ENCODE data around the gene FAM184A. TPM values are rescaled to one million over a fixed set of nuclear protein-coding genes. Genes with fewer than 3 reads are reported as not detected.

FAM184A gene
- polyA plus RNA-seq (2011; rRNA removed) (0.03 and 0.06 TPM in 2 replicates), polyA plus RNA-seq (2017; fragmentation: RNase III; extraction: RNeasy Plus Mini Kit Qiagen cat#74134 plus additional on column Dnase treatment) (0.03 TPM in 1 of 3 replicates, not detected in the others), polyA minus RNA-seq (2011; rRNA and poly(A)+ RNA removed) (not detected in 2 replicates)
- polyA plus RNA-seq (2012; cell fraction: cytosol; rRNA removed), result not detected in 2 replicates
- not detected in 2 replicates for polyA plus RNA-seq (2012; cell fraction: nucleus; rRNA removed)

GRCh38 chr6:119078376-119079282 is at the start of gene FAM184A:
FAM184A (minus strand) TSS chr6:119078664; CDS start chr6:119078299, 365 bp downstream.
- H3K4me1 ChIP-seq, result peaks cover 10% of the 10 kb centered on the region; the same call in 2 of the 3 replicates
- no peaks in the 10 kb centered on the region for H3K9me3 ChIP-seq
- H3K4me3 ChIP-seq, result peak within 1 kb of the TSS; percentile 67
- ATAC-seq (peak; percentile 86), DNase-seq (ENCODE audit: low read depth in 1 of 2, low spot score in 1 of 2) (peak; percentile 23 to 33), FAIRE-seq (no peak)
- TF ChIP-seq RCOR1 (IDR thresholded peaks at IDR 0.05; ENCODE audit: low read depth, low read length) (no peak), CTCF (IDR thresholded peaks at IDR 0.05) (0 out of 3 replicates have a peak, but pooled peaks have one; percentile 23), REST (IDR thresholded peaks at IDR 0.05) (peak; percentile 23; the same call in 1 of the 2 replicates), MAX (IDR thresholded peaks at IDR 0.05) (peak; percentile 28; the same call in 1 of the 2 replicates), E2F6 (IDR thresholded peaks at IDR 0.05; ENCODE audit: borderline replicate concordance, low read depth) (peak; percentile 29; the same call in 1 of the 2 replicates)
- peak within 1 kb of the TSS; percentile 96 for H3K4me2 ChIP-seq
- POLR2A ChIA-PET, result no interaction called here
- H3K27ac ChIP-seq, result peak within 1 kb of the TSS; percentile 22 to 73; a peak in 3 of 6 replicates
- WGBS (ENCODE audit: missing lambda C conversion rate), result 2% methylated on average over 12 of the region's 103 CpGs
- CTCF ChIA-PET, result no interaction called here

GRCh38 chr6:119127627-119128026 is 49.2 kb upstream of the FAM184A start:
- ATAC-seq, result no peak
- ChIA-PET CTCF (no interaction called here), POLR2A (no interaction called here)
- 80% methylated on average over 1 of the region's 1 CpG for WGBS (ENCODE audit: missing lambda C conversion rate)
- Histone ChIP-seq H3K9me3 (no peaks in the 10 kb centered on the region), H3K27ac (no peak overlapping the region), H3K4me2 (no peak overlapping the region), H3K4me3 (no peak overlapping the region), H3K4me1 (peaks cover 9% of the 10 kb centered on the region)
- no peak for FAIRE-seq
- no peak for DNase-seq (ENCODE audit: low read depth in 1 of 2, low spot score in 1 of 2)
- TF ChIP-seq JUN (IDR thresholded peaks at IDR 0.05) (no peak), HOXB5 (CRISPR knock-in tag; IDR thresholded peaks at IDR 0.05) (no peak), TP53 (CRISPR knock-in tag; IDR thresholded peaks at IDR 0.05) (no peak), POLR2AphosphoS2 (conservative IDR thresholded peaks at IDR 0.05; ENCODE audit: low read length) (no peak), REST (IDR thresholded peaks at IDR 0.05) (no peak), KDM5A (IDR thresholded peaks at IDR 0.05) (no peak), TFCP2L1 (CRISPR knock-in tag; IDR thresholded peaks at IDR 0.05) (no peak), JUNB (IDR thresholded peaks at IDR 0.05) (no peak), CEBPB (IDR thresholded peaks at IDR 0.05) (no peak), PHF8 (IDR thresholded peaks at IDR 0.05; ENCODE audit: borderline replicate concordance, low read depth) (no peak), ZNF302 (CRISPR knock-in tag; IDR thresholded peaks at IDR 0.05) (no peak), FOSB (CRISPR knock-in tag; IDR thresholded peaks at IDR 0.05) (no peak)

All from A549 (cell line).